Gastrocnemius medialis (tissue), 4 donors: Measurements from ENCODE around the gene DHRS7. TPM values are rescaled to one million over a fixed set of nuclear protein-coding genes. Genes with fewer than 3 reads are reported as not detected.

Source experiments
- ATAC-seq, 2 donors: fragments of 150-250 bp; one replicate each; pipeline ENCODE4 v1.9.1; 2016
- DNase-seq, 2 donors: peaks; one replicate each; pipeline ENCODE4 v3.0.0-alpha.2; 2019
- H3K27ac ChIP-seq, 4 donors: fragments of 200-600 bp; sonication (generic); 1 replicate in 1 of 4; 2 replicates in 3 of 4; pipeline ENCODE4 v1.5.1; 2016 to 2018; ENCODE audit warnings: mild to moderate bottlenecking in 2 of 4, moderate library complexity in 1 of 4
- H3K27me3 ChIP-seq, 3 donors: fragments of 200-600 bp; sonication (generic) in 2 of 3; 1 replicate in 1 of 3; 2 replicates in 2 of 3; pipeline versions ENCODE4 v1.5.1 to v1.6.0; 2016 to 2019; ENCODE audit warnings: mild to moderate bottlenecking in 1 of 3, moderate library complexity in 1 of 3
- H3K36me3 ChIP-seq, 2 donors: fragments of 200-600 bp; sonication (generic) in 1 of 2; one replicate each; pipeline ENCODE4 v1.5.1; 2017 to 2018
- H3K4me1 ChIP-seq, 2 donors: fragments of 200-600 bp; sonication (generic) in 1 of 2; one replicate each; pipeline ENCODE4 v1.5.1; 2016 to 2017; ENCODE audit warnings: mild to moderate bottlenecking in 2 of 2
- H3K4me3 ChIP-seq, 4 donors: fragments of 200-600 bp; sonication (generic) in 3 of 4; 1 replicate in 1 of 4; 2 replicates in 3 of 4; pipeline ENCODE4 v1.5.1; 2016 to 2019; ENCODE audit warnings: mild to moderate bottlenecking in 2 of 4
- H3K9me3 ChIP-seq, 3 donors: fragments of 200-600 bp; sonication (generic) in 2 of 3; 1 replicate in 1 of 3; 2 replicates in 2 of 3; pipeline ENCODE4 v1.5.1; 2016 to 2019
- CTCF ChIP-seq, 5 experiments: fragments of 450-650 bp in 3 of 5; fragments of 200-600 bp in 2 of 5; sonication (generic) in 2 of 5; IDR thresholded peaks in 4 of 5; conservative IDR thresholded peaks in 1 of 5; 1 replicate in 4 of 5; 2 replicates in 1 of 5; pipeline ENCODE4 v1.5.1; 2016 to 2019; ENCODE audit warnings: antibody characterized with exemption in 5 of 5, mild to moderate bottlenecking in 3 of 5, moderate library complexity in 3 of 5
- POLR2A ChIP-seq, 2 donors: fragments of 450-650 bp; IDR thresholded peaks; one replicate each; pipeline ENCODE4 v1.6.1; 2017; ENCODE audit warnings: antibody characterized with exemption in 2 of 2, mild to moderate bottlenecking in 2 of 2, moderate library complexity in 2 of 2
- in situ Hi-C, 4 donors: fragments of 200-750 bp; cut with MboI; loops; one replicate each; pipeline versions ENCODE4 v1.15.0 to v1.8.0; 2017; ENCODE audit warnings: low sequenced_read_pairs in 4 of 4
- intact Hi-C: fragments of 100-400 bp; cut with DNase I; formaldehyde crosslinking; loops from one replicate; pipeline ENCODE4 v1.15.1; 2023; ENCODE audit warnings: low total_unique reads
- total RNA-seq, 4 donors: library from RNA; depleted of rRNA; stranded (reverse); fragments of >200 nt; gene quantifications; one replicate each; pipeline versions ENCODE4 v1.1.0 to v1.2.3, GENCODE V29; 2016

Gene DHRS7
- total RNA-seq, 4 donors from 2014 or later = 937 to 2,179 (median 1,242) TPM

GRCh38 chr14:60160422-60160821, 4.8 kb downstream of the DHRS7 start:
- no peaks in the 10 kb centered on the region for H3K27me3 ChIP-seq
- in situ Hi-C loops (loop anchor here in 2 of 4 donors (10.0 kb wide), 1 partner anchor 66 kb away; the partner anchor contains the start of gene PCNX4 (in 2 of the 2)), intact Hi-C loops (loop anchor here (2.0 to 5.0 kb wide), 2 partner anchors 18 to 967 kb away; no protein-coding TSS in a partner anchor)
- H3K27ac ChIP-seq = peak overlapping the region; percentile 97 to 100 (median 99)
- no peak for ATAC-seq
- TF ChIP-seq POLR2A (IDR thresholded peaks at IDR 0.05) (no peak), CTCF (IDR thresholded peaks at IDR 0.05 in 4 of 5, conservative IDR thresholded peaks at IDR 0.05 in 1 of 5) (no peak)
- no peak for DNase-seq
- H3K36me3 ChIP-seq = peaks cover 0 to 41% of the 10 kb centered on the region in 2 donors
- H3K4me3 ChIP-seq = peak overlapping the region in 1 of 4 donors; percentile 93
- H3K4me1 ChIP-seq = peaks cover 67 to 78% of the 10 kb centered on the region in 2 donors
- no peaks in the 10 kb centered on the region for H3K9me3 ChIP-seq

GRCh38 chr14:60154671-60155070, 10.5 kb downstream of the DHRS7 start:
- intact Hi-C loops (no loop called here), in situ Hi-C loops (loop anchor here in 1 of 4 donors (5.0 kb wide), 1 partner anchor 62 kb away; the partner anchor contains the start of gene PCNX4)
- Histone ChIP-seq H3K27me3 (no peaks in the 10 kb centered on the region), H3K4me3 (no peak overlapping the region), H3K4me1 (peaks cover 74 to 79% of the 10 kb centered on the region in 2 donors), H3K36me3 (peaks cover 0 to 67% of the 10 kb centered on the region in 2 donors), H3K9me3 (no peaks in the 10 kb centered on the region), H3K27ac (peak overlapping the region; percentile 97 to 100 (median 99))
- TF ChIP-seq POLR2A (IDR thresholded peaks at IDR 0.05) = no peak
- TF ChIP-seq CTCF (IDR thresholded peaks at IDR 0.05 in 4 of 5, conservative IDR thresholded peaks at IDR 0.05 in 1 of 5) = no peak
- DNase-seq (no peak), ATAC-seq (no peak)

- Histone ChIP-seq H3K9me3 (no peaks in the 10 kb centered on the region), H3K36me3 (peaks cover 0 to 67% of the 10 kb centered on the region in 2 donors), H3K27me3 (no peaks in the 10 kb centered on the region), H3K27ac (peak overlapping the region; percentile 97 to 100 (median 99)), H3K4me3 (no peak overlapping the region), H3K4me1 (peaks cover 69 to 72% of the 10 kb centered on the region in 2 donors)
- DNase-seq (no peak), ATAC-seq (no peak)
- in situ Hi-C loops = loop anchor here in 1 of 4 donors (5.0 kb wide), 1 partner anchor 62 kb away; the partner anchor contains the start of gene PCNX4
- no peak for TF ChIP-seq POLR2A (IDR thresholded peaks at IDR 0.05)
- intact Hi-C loops = loop anchor here (2.0 kb wide), 1 partner anchor 51 kb away; no protein-coding TSS in a partner anchor
Observed at GRCh38 chr14:60153991-60154390, 11.2 kb downstream of the DHRS7 start.

GRCh38 chr14:60151715-60152114, 13.5 kb downstream of the DHRS7 start:
- TF ChIP-seq CTCF (IDR thresholded peaks at IDR 0.05 in 4 of 5, conservative IDR thresholded peaks at IDR 0.05 in 1 of 5) (no peak), POLR2A (IDR thresholded peaks at IDR 0.05) (peak; percentile 38 to 39)
- no peak overlapping the region for H3K4me3 ChIP-seq
- peaks cover 0 to 87% of the 10 kb centered on the region in 2 donors for H3K36me3 ChIP-seq
- intact Hi-C loops = loop anchor here (2.0 kb wide), 1 partner anchor 49 kb away; no protein-coding TSS in a partner anchor
- H3K27me3 ChIP-seq = no peaks in the 10 kb centered on the region
- in situ Hi-C loops = loop anchor here in 1 of 4 donors (5.0 kb wide), 1 partner anchor 59 kb away; the partner anchor contains the start of gene PCNX4
- H3K27ac ChIP-seq = peak overlapping the region; percentile 97 to 100 (median 99)
- DNase-seq (peak; percentile 88 to 96), ATAC-seq (peak; percentile 98 to 99)
- peaks cover 48 to 50% of the 10 kb centered on the region in 2 donors for H3K4me1 ChIP-seq
- H3K9me3 ChIP-seq = no peaks in the 10 kb centered on the region

- Histone ChIP-seq H3K9me3 (no peaks in the 10 kb centered on the region), H3K4me1 (peaks cover 0 to 8% of the 10 kb centered on the region in 2 donors), H3K27ac (no peak overlapping the region), H3K4me3 (no peak overlapping the region), H3K36me3 (peaks cover 0 to 6% of the 10 kb centered on the region in 2 donors), H3K27me3 (no peaks in the 10 kb centered on the region)
- no peak for DNase-seq
- in situ Hi-C loops (no loop called here), intact Hi-C loops (no loop called here)
- TF ChIP-seq POLR2A (IDR thresholded peaks at IDR 0.05) (no peak), CTCF (IDR thresholded peaks at IDR 0.05 in 4 of 5, conservative IDR thresholded peaks at IDR 0.05 in 1 of 5) (no peak)
- ATAC-seq = no peak
Observed at GRCh38 chr14:60134702-60135101, 30.5 kb downstream of the DHRS7 start.
